HG03108 (cell line): ENCODE results near the gene PKM.

ENCODE experiments used
- ATAC-seq: cut with Tn5 transposase; IDR thresholded peaks from one replicate; pipeline ENCODE4 v1.9.1; 2021; ENCODE audit warnings: moderate library complexity; ENCODE audit not compliant: unreplicated experiment

The PKM gene

GRCh38 chr15:72202302-72202701, 28.7 kb downstream of the PKM start:
- ATAC-seq: no peak

GRCh38 chr15:72201391-72201921, 29.5 kb downstream of the PKM start:
- no peak for ATAC-seq

GRCh38 chr15:72200395-72201237, 30.4 kb downstream of the PKM start:
- ATAC-seq: no peak

GRCh38 chr15:72199721-72200212, 31.2 kb downstream of the PKM start:
- ATAC-seq: peak; percentile 37

GRCh38 chr15:72199205-72199515, 31.8 kb downstream of the PKM start:
- ATAC-seq: no peak

GRCh38 chr15:72198356-72199204, 32.4 kb downstream of the PKM start:
- ATAC-seq: no peak

- peak; percentile 32 for ATAC-seq
Observed at GRCh38 chr15:72197460-72198355, 33.3 kb downstream of the PKM start, which contains the start of gene GRAMD2A. TSS of gene GRAMD2A (minus strand) at chr15:72197787.

GRCh38 chr15:72197041-72197459, 33.9 kb downstream of the PKM start:
- ATAC-seq: no peak

GRCh38 chr15:72196409-72197040, 34.5 kb downstream of the PKM start:
- ATAC-seq: no peak

- no peak for ATAC-seq
Observed at GRCh38 chr15:72195101-72195511, 35.9 kb downstream of the PKM start.

GRCh38 chr15:72193836-72194396, 37.1 kb downstream of the PKM start:
- ATAC-seq: no peak

GRCh38 chr15:72192416-72192815, 38.6 kb downstream of the PKM start:
- ATAC-seq: no peak

GRCh38 chr15:72189250-72189902, 41.6 kb downstream of the PKM start:
- ATAC-seq: no peak

GRCh38 chr15:72184165-72184811, 46.7 kb downstream of the PKM start:
- ATAC-seq: no peak

- no peak for ATAC-seq
Observed at GRCh38 chr15:72183781-72184164, 47.2 kb downstream of the PKM start.

- no peak for ATAC-seq
Observed at GRCh38 chr15:72182673-72183072, 48.3 kb downstream of the PKM start.

GRCh38 chr15:72182244-72182643, 48.7 kb downstream of the PKM start:
- no peak for ATAC-seq

- ATAC-seq: no peak
Observed at GRCh38 chr15:72180761-72181324, 50.1 kb downstream of the PKM start.
